Fibroblast of skin of back (primary cell): ENCODE data around the gene SLC5A2.
A peak's percentile ranks its signal among the peaks of the same experiment; 100 is the strongest.

Experiments
- DNase-seq: peaks from one replicate; pipeline ENCODE4 v3.0.0-alpha.2; 2013

Gene SLC5A2

GRCh38 chr16:31459687-31460581, 23.0 kb upstream of the SLC5A2 start:
- peak; percentile 99 for DNase-seq

GRCh38 chr16:31460582-31461002, 22.3 kb upstream of the SLC5A2 start:
- DNase-seq: peak; percentile 60

GRCh38 chr16:31461201-31461920, 21.6 kb upstream of the SLC5A2 start:
- no peak for DNase-seq

- DNase-seq: no peak
Observed at GRCh38 chr16:31461921-31462804, 20.8 kb upstream of the SLC5A2 start.

- DNase-seq: no peak
Observed at GRCh38 chr16:31464348-31464769, 18.6 kb upstream of the SLC5A2 start.

- no peak for DNase-seq
Observed at GRCh38 chr16:31464781-31465260, 18.1 kb upstream of the SLC5A2 start.

- no peak for DNase-seq
Observed at GRCh38 chr16:31465788-31466370, 17.0 kb upstream of the SLC5A2 start.

- no peak for DNase-seq
Observed at GRCh38 chr16:31466381-31466841, 16.5 kb upstream of the SLC5A2 start.

- DNase-seq: peak; percentile 75
Observed at GRCh38 chr16:31467151-31467773, 15.7 kb upstream of the SLC5A2 start.

- DNase-seq: no peak
Observed at GRCh38 chr16:31467858-31468257, 15.1 kb upstream of the SLC5A2 start.

- DNase-seq: no peak
Observed at GRCh38 chr16:31470615-31471014, 12.3 kb upstream of the SLC5A2 start.

GRCh38 chr16:31471241-31471874, 11.6 kb upstream of the SLC5A2 start:
- no peak for DNase-seq

GRCh38 chr16:31471875-31472708, 10.8 kb upstream of the SLC5A2 start, which contains the start of gene TGFB1I1:
Gene TGFB1I1, plus strand, starts transcription at chr16:31472152. Its CDS starts 37 bp downstream, at chr16:31472189.
- DNase-seq: peak; percentile 95

- peak; percentile 94 for DNase-seq
Observed at GRCh38 chr16:31472709-31473203, 10.2 kb upstream of the SLC5A2 start.

- no peak for DNase-seq
Observed at GRCh38 chr16:31473264-31473984, 9.5 kb upstream of the SLC5A2 start.

- peak; percentile 58 for DNase-seq
Observed at GRCh38 chr16:31474173-31474714, 8.7 kb upstream of the SLC5A2 start.

- DNase-seq: no peak
Observed at GRCh38 chr16:31474773-31475738, 7.9 kb upstream of the SLC5A2 start.

GRCh38 chr16:31475946-31476302, 7.0 kb upstream of the SLC5A2 start:
- DNase-seq: no peak
